Measurements from ENCODE around the gene GPR107.

- no peak for TF ChIP-seq CTCF (IDR thresholded peaks at IDR 0.05 in 4 of 5, conservative IDR thresholded peaks at IDR 0.05 in 1 of 5)
- no peak for TF ChIP-seq POLR2A (IDR thresholded peaks at IDR 0.05)
These were observed 19.0 kb downstream of the GPR107 start for GRCh38 chr9:130072515-130073235.
